D721Med (cell line): ENCODE data around the gene THTPA.
"Not testable (repeated sequence)": the region's sequence is repeated elsewhere in the genome, so short reads cannot be mapped to it uniquely, and the experiment has no call there.

ENCODE experiments used
- DNase-seq: peaks from one replicate; pipeline ENCODE4 v3.0.0; 2011; ENCODE audit warnings: low spot score; ENCODE audit not compliant: insufficient read length
- FAIRE-seq: peaks from 2 replicates; lab custom pipeline; 2011; peaks lifted over from hg19 to GRCh38; lab: Jason Lieb, UNC
- TF ChIP-seq, protein P1 (sequence below): IDR thresholded peaks from 2 replicates; pipeline ENCODE4 v1.5.1; 2012; ENCODE audit warnings: mild to moderate bottlenecking, control low read depth; ENCODE audit not compliant: insufficient read depth; ENCODE audit errors: missing control alignments

Gene THTPA

DNA sequence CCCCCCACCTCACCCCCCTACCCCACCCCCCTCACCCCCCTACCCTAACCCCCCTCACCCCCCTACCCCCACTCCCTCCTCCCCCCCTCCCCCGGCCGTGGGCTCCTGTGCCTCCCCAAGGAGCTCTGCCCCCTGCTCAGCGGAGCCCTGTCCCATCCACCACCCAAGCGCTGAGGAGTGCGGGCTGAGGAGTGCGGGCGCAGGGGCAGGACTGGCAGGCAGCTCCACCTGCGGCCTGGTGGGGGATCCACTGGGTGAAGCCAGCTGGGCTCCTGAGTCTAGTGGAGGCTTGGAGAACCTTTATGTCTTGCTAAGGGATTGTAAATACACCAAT is 24.8 kb downstream of the THTPA start:
- TF ChIP-seq, protein P1, sequence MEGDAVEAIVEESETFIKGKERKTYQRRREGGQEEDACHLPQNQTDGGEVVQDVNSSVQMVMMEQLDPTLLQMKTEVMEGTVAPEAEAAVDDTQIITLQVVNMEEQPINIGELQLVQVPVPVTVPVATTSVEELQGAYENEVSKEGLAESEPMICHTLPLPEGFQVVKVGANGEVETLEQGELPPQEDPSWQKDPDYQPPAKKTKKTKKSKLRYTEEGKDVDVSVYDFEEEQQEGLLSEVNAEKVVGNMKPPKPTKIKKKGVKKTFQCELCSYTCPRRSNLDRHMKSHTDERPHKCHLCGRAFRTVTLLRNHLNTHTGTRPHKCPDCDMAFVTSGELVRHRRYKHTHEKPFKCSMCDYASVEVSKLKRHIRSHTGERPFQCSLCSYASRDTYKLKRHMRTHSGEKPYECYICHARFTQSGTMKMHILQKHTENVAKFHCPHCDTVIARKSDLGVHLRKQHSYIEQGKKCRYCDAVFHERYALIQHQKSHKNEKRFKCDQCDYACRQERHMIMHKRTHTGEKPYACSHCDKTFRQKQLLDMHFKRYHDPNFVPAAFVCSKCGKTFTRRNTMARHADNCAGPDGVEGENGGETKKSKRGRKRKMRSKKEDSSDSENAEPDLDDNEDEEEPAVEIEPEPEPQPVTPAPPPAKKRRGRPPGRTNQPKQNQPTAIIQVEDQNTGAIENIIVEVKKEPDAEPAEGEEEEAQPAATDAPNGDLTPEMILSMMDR, result no peak
- FAIRE-seq, result no peak
- DNase-seq, result no peak

DNA sequence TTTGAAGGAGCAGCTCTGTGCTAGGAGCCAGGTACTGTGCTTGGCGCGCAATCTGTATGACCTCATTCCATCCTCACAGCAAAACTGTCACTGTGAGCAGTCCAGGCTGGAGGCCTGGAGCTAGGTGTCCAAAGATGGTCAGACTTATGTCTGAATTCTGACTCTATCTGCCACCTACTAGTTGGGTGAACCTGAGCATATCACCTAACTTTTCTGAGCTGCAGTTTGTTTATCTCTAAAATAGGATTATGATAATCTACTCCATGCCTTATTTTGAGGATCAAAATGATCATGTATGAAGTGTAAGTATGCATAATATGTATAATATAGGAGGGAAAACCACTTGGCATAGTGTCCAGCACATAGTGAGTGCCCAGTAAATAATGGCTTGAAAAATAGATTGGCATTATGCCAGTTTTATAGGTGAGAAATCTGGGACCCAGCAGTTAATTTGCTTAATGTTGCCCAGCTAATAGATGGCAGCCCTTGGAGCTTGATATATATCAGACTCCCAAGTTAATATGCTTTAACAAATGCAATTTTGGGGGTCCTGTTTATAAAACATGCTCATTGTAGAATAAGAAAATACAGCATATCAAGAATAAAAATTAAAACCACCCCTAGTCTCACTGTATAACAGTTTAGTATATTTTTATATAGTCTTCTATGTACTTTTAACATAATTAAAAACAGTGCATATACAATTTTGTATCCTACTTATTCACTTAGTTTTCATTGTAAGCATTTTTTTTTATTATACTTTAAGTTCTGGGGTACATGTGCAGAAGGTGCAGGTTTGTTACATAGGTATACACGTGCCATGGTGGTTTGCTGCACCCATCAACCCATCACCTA is 27.1 kb downstream of the THTPA start:
- FAIRE-seq (peak; percentile 48), DNase-seq (no peak)
- TF ChIP-seq, protein P1, result no peak

DNA sequence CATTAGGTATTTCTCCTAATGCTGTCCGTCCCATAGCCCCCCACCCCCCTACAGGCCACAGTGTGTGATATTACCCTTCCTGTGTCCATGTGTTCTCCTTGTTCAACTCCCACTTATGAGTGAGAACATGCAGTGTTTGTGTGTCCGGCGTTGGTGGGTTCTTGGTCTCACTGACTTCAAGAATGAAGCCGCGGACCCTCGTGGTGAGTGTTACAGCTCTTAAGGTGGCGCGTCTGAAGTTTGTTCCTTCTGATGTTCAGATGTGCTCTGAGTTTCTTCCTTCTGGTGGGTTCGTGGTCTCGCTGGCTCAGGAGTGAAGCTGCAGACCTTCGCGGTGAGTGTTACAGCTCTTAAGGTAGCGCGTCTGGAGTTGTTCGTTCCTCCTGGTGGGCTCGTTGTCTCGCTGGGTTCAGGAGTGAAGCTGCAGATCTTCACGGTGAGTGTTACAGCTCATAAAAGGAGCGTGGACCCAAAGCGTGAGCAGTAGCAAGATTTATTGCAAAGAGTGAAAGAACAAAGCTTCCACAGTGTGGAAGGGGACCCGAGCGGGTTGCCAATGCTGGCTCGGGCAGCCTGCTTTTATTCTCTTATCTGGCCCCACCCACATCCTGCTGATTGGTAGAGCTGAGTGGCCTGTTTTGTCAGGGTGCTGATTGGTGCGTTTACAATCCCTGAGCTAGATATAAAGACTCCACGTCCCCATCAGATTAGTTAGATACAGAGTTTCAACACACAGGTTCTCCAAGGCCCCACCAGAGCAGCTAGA is 27.9 kb downstream of the THTPA start:
- FAIRE-seq, DNase-seq: not testable (repeated sequence)

DNA sequence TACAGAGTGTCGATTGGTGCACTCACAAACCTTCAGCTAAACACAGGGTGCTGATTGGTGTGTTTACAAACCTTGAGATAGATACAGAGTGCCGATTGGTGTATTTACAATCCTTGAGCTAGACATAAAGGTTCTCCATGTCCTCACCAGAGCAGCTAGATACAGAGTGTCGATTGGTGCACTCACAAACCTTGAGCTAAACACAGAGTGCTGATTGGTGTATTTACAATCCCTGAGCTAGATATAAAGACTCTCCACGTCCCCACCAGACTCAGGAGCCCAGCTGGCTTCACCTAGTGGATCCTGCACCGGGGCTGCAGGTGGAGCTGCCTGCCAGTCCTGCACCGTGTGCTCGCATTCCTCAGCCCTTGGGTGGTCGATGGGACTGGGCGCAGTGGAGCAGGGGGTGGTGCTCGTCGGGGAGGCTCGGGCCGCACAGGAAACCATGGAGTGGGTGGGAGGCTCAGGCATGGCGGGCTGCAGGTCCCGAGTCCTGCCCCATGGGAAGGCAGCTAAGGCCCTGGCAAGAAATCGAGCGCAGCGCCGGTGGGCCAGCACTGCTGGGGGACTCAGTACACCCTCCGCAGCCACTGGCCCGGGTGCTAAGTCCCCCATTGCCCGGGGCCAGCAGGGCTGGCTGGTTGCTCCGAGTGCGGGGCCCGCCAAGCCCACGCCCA is 28.6 kb downstream of the THTPA start:
- DNase-seq, FAIRE-seq: not testable (repeated sequence)

DNA sequence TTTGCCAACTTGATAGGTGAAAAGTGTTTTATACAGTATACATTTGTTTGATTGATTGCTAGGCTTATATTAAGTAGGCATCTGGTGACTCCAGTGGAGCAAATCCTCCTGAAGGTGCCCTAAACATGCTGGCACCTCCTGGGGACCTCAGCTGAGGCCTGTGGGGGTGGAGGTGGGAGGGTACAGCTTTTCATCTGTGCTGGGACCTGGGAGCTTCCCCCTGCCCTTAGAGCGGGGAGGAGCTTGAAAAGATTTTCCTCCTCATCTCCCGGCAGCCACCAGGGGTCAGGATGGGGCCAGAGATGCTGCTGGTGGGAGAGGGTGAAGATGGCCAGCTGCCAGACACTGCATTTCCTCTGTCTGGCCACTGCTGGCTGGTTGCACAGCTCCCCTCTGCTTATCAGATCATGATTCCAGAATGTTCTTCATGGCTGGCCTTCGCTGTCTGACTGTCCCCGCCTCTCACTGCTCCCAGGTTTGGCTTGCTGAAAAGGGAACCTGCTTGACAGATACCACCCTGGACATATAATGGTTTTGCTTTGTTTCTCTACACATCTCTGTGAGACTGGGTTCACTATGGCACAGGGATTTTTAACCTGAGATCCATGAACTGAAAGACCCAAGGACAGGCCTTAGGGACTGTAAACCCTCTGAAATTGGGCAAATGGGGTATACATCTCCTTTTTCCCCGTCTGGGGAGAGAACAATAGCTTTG is 33.0 kb downstream of the THTPA start:
- peak; percentile 81 for DNase-seq
- FAIRE-seq, result no peak
- TF ChIP-seq, protein P1, result peak; percentile 78

DNA sequence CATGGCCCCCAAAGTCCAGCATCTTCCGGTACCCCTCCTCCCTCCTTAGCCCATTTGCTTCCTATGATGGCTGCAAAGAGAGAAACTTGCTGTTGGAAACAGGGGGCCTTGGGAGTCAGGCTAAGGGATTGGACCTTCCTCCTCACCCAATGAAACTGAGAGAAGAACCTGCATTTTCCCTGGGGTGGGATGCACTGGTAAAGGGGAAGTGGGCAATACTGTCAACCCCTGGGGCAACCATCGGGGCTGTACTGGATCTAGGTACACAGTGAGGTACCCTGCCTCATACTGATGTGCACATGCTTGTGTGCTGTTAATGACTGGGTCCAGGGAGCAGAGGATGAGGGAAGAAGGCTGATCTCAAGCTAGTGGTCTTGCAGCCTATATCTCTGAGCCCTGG is 33.5 kb downstream of the THTPA start:
- TF ChIP-seq, protein P1, result no peak
- no peak for DNase-seq
- FAIRE-seq, result no peak

DNA sequence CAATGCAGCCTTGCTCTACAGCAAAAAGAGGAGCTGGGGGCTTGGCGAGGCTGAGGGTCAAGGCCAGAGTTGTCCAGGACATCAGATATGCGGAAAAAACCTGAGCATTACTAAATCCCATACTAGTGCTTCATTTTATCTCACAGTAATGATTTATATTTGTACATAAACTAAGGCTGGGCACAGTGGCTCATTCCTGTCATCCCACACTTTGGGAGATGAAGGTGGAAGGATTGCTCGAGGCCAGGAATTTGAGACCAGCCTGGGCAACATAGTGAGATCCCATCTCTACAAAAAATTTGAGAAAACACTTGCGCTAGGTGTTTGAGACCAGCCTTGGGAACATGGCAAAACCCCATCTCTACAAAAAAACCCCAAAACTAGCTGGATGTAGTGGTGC is 34.1 kb downstream of the THTPA start:
- no peak for FAIRE-seq
- TF ChIP-seq, protein P1, result no peak

DNA sequence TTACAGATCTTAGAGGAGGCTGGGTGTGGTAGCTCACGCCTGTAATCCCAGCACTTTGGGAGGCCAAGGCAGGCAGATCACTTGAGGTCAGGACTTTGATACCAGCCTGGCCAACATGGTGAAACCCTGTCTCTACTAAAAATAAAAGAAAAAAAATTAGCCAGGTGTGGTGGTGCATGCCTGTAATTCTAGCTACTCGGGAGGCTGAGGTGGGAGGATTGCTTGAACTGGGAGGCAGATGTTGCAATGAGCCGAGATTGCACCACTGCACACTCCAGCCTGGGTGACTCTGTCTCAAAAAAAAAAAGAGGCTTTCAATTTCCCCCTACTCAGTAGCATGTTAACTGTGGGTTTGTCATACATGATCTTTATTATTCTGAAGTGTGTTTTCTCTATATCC is 38.1 kb downstream of the THTPA start:
- DNase-seq, FAIRE-seq: not testable (repeated sequence)

More for the DNA sequence above, 34.1 kb downstream of the THTPA start:
- no peak for DNase-seq
